Measurements from ENCODE around the gene OSTM1. TPM values are rescaled to one million over a fixed set of nuclear protein-coding genes. Genes with fewer than 3 reads are reported as not detected.

Gene OSTM1
- total RNA-seq, 1 donor, result 15.3 TPM

DNA sequence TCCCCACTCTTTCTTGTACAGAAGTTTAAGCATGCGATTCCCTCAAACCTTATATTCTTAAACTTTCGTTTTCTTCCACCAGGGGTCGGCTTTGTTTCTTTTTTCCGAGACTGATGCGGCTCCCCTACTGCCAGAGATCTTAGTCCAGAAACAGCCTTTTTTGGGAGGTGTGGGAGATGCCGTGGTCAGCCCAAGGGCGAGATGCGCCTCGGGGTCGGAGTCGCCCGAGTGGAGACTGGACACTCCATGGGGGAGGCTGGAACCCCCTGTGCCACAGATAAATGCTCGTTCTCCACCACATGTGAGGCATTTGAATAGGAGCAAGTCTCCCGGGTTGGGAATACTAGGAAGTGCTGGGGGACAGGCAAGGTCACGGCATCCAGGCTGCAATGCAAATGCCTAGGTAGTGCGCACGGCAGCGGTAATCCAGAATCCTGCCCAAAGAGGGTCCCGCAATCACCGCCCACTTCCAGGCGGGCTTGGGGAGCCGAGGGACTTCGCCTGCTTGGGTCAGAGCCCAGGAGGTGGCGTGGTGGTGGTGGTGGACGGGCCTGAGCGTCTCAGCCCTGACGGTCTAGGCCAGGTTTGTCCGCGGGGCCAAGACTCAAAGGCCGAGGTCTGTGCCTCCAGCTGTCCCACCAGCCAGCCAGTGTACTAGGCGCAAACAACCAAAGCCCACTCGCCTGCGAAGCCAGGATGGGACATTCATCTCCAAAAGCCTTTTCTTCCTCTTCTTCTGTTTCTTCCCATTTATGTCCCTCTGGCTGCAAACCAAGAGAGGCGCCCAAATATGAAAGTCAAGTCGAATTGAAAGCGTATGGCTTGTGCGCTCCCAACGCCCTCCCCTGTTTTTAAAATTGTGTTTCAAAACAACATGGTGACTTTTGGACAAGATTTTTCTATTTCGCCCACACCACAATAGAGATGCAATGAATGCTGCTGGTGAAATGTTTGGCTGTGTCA, 39.3 kb upstream of the OSTM1 start:
- Histone ChIP-seq H3K4me1 (ENCODE audit: insufficient read depth, low read length) (peaks cover 47% of the 10 kb centered on the region), H3K4me3 (ENCODE audit: low read length) (no peak overlapping the region), H3K27me3 (ENCODE audit: insufficient read depth, low read length) (peaks cover 89% of the 10 kb centered on the region), H3K9me3 (ENCODE audit: low read depth, low read length) (no peaks in the 10 kb centered on the region)

DNA sequence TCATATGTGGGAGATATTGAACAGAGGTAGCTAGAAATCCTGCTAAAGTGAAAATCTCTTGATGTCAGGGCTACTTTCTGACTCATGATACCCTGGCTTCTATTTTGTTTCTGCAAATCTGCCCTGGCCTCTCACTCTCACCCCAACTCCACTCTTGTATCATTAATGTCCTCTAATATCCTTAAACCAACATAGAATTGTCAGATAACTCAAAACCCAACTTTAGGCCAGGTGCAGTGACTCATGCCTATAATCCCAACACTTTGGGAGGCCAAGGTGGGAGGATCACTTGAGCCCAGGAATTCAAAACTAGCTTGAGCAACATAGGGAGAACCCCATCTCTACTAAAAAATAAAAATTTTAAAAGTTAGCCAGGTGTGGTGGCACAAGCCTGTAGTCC, 33.8 kb upstream of the OSTM1 start:
- Histone ChIP-seq H3K4me3 (ENCODE audit: low read length) (no peak overlapping the region), H3K27me3 (ENCODE audit: insufficient read depth, low read length) (peaks cover 40% of the 10 kb centered on the region), H3K9me3 (ENCODE audit: low read depth, low read length) (no peaks in the 10 kb centered on the region), H3K4me1 (ENCODE audit: insufficient read depth, low read length) (peaks cover 2% of the 10 kb centered on the region)

DNA sequence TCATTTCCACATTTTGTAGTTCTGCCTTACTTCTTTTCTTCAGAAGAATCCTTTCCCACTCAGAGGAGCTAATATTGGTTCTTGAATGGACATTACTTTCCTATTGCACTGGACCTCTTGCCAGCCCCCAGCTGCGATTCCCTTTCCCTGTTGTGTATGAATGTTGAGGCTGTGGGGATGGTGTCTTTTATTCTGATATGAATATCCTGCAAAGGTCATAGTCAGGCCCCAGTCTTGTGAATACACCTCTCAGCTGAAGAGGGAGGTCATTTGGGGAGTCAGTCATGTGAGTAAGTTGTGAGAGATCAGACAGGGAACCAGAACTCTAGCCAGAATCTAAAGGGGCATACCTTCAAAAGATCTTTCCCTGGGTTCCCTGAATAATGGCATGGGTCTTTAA, 32.6 kb upstream of the OSTM1 start:
- Histone ChIP-seq H3K4me3 (ENCODE audit: low read length) (no peak overlapping the region), H3K27me3 (ENCODE audit: insufficient read depth, low read length) (peaks cover 27% of the 10 kb centered on the region), H3K4me1 (ENCODE audit: insufficient read depth, low read length) (no peaks in the 10 kb centered on the region), H3K9me3 (ENCODE audit: low read depth, low read length) (no peaks in the 10 kb centered on the region)

DNA sequence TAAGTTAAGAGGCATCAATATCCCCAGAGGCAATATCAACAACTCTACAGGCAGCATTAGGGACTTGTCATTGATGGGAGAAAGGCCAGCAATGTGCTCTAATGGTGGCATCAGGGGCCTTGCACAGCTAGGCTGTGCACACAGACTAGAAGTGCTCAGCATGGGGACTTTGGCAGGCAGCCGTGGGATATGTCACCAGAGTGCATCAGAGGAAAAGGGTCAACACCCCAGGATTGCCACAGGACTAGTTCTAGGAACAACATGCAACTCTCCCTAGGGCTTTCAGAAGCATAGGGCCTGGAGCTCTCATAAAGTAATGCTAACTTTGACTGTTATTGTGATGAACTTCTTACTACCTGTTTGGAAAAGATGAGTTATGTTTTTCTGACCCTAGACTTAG, 32.2 kb upstream of the OSTM1 start:
- Histone ChIP-seq H3K9me3 (ENCODE audit: low read depth, low read length) (no peaks in the 10 kb centered on the region), H3K4me1 (ENCODE audit: insufficient read depth, low read length) (no peaks in the 10 kb centered on the region), H3K27me3 (ENCODE audit: insufficient read depth, low read length) (peaks cover 23% of the 10 kb centered on the region), H3K4me3 (ENCODE audit: low read length) (no peak overlapping the region)

DNA sequence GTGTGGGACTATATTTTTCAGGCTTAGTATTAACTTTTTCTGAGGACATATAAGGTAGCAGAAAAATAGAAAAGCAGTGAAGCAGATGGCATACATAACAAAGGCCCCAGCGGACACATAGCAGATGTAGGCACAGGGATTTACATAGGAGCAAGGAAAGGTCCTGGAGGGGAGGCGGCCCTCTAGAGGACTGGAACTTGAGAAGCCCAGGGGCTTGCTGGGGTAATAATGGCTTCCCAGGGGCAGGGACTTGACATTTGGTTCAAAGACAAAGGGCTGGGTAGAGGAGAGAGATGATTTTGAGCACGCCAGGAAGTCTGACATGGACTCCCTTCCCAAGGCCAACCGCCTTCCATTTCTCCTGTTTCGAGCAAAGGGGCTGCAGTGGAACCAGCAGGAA, 31.7 kb upstream of the OSTM1 start:
- peaks cover 19% of the 10 kb centered on the region for H3K27me3 ChIP-seq (ENCODE audit: insufficient read depth, low read length)
- H3K4me1 ChIP-seq (ENCODE audit: insufficient read depth, low read length), result no peaks in the 10 kb centered on the region
- H3K9me3 ChIP-seq (ENCODE audit: low read depth, low read length), result no peaks in the 10 kb centered on the region
- no peak overlapping the region for H3K4me3 ChIP-seq (ENCODE audit: low read length)

DNA sequence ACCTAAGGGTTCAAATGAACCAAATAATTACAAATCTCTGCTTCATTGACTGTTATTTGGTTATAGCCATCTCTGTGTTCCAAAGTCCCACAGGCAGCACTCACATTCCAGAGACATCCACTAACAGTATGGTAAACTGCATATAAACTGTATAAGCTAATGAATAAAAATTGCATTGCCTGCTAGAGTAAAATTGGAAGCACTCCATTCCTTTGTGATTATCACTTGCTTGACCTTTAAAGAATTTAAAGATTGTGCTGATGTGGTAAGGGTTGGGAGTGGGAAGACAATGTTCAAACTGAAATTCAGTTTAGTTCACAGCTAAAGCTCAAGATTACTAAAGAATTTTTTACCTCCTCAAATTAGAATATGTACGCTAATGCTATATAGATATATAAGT, 31.0 kb upstream of the OSTM1 start:
- Histone ChIP-seq H3K4me1 (ENCODE audit: insufficient read depth, low read length) (no peaks in the 10 kb centered on the region), H3K4me3 (ENCODE audit: low read length) (no peak overlapping the region), H3K9me3 (ENCODE audit: low read depth, low read length) (no peaks in the 10 kb centered on the region), H3K27me3 (ENCODE audit: insufficient read depth, low read length) (peaks cover 12% of the 10 kb centered on the region)

DNA sequence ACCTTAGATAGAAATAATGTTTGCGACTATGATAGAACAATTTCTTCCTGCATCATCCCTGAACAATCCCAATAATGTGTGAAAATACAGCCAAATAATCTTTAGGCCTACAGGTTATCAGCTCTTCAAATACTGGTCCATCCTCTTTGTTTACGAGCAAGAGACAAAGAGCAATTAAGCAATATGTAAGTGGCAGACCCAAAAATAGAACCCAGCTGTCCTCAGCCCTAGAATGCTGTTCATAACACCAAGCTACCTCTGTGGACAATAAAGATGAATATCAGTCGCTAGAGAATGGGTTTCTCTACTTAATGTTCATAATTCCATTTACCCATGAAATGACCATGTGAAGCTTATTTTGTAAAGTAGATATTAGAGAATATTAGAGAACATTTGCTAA, 28.4 kb upstream of the OSTM1 start:
- Histone ChIP-seq H3K27me3 (ENCODE audit: insufficient read depth, low read length) (peaks cover 11% of the 10 kb centered on the region), H3K4me3 (ENCODE audit: low read length) (no peak overlapping the region), H3K4me1 (ENCODE audit: insufficient read depth, low read length) (no peaks in the 10 kb centered on the region), H3K9me3 (ENCODE audit: low read depth, low read length) (no peaks in the 10 kb centered on the region)

DNA sequence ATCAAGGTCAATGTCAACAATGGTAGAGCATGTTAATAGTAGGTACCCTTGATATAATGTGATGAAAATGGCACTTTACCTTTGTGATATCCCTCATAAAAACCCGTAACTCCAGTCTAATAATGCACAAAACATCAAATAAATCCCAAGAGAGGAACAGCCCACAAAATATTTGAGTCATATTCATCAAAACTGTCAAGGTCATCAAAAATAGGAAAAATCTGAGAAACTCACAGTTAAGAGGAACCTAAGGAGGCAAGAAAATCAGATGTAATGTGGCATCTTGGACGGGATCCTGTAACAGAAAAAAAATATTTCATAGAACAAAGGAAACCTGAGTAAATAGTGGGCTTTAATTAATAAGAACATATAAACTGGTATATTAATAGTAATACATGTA, 25.5 kb upstream of the OSTM1 start:
- Histone ChIP-seq H3K4me3 (ENCODE audit: low read length) (no peak overlapping the region), H3K9me3 (ENCODE audit: low read depth, low read length) (no peaks in the 10 kb centered on the region), H3K27me3 (ENCODE audit: insufficient read depth, low read length) (peaks cover 17% of the 10 kb centered on the region), H3K4me1 (ENCODE audit: insufficient read depth, low read length) (no peaks in the 10 kb centered on the region)

DNA sequence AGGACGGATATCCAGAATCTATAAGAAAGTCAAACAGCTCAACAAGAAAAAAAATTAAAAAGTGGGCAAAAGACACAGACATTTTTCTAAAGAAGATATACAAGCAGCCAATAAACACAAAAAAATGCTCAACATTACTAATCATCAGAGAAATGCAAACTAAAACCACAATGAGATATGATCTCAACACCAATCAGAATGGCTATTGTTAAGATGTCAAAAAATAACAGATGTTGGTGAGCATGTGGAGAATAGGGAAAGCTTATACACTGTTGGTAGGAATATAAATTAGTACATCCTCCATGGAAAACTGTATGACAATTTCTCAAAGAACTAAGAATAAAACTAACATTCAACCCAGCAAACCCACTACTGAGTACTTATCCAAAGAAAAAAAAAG, 23.3 kb upstream of the OSTM1 start:
- no peaks in the 10 kb centered on the region for H3K4me1 ChIP-seq (ENCODE audit: insufficient read depth, low read length)
- H3K4me3 ChIP-seq (ENCODE audit: low read length), result no peak overlapping the region
- H3K9me3 ChIP-seq (ENCODE audit: low read depth, low read length), result no peaks in the 10 kb centered on the region
- H3K27me3 ChIP-seq (ENCODE audit: insufficient read depth, low read length), result peaks cover 20% of the 10 kb centered on the region

DNA sequence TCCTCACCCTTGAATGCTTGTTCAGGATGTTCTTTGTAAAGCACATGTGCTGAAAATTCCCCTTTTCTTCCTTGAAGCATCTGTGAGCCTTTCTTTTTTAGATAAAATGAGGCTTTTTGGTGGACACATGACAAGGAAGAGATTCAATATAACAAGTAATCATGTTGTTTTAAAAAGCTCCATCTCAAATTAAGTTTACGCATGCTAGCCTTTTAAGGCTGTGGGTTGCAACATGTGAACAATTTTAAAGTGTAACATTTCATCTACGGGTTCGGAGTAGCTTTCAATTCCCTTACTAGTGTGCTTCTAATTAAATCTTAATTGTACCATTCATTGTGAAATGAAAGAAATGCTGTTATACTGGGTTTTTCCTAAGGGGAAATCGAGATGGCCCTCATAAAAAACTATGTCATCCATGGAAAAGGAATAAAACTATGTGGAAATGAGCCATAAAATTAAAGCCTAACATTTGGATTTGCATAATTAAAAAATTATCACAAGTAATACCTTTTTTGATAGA, 19.3 kb upstream of the OSTM1 start:
- Histone ChIP-seq H3K4me3 (ENCODE audit: low read length) (no peak overlapping the region), H3K4me1 (ENCODE audit: insufficient read depth, low read length) (no peaks in the 10 kb centered on the region), H3K27me3 (ENCODE audit: insufficient read depth, low read length) (peaks cover 11% of the 10 kb centered on the region), H3K9me3 (ENCODE audit: low read depth, low read length) (no peaks in the 10 kb centered on the region)

DNA sequence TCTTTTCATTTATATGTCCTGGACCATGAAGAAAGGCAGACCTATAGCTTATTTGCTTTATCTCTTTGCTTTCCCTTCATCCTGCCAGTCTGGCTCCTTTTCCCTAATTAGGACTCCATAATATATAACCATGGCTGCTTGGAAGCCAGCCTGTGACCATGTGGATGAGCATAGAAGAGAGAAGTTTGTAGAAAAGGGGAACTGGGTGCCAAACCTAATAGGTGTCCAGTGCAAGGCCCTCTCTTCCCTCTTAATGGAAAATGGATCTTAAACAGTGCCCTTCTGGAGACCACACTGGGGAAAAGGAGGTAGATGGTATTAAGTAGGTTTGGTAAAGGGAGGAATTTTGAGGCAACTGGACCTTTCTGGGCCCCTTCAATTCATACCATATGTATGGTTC, 16.7 kb upstream of the OSTM1 start:
- Histone ChIP-seq H3K27me3 (ENCODE audit: insufficient read depth, low read length) (peaks cover 17% of the 10 kb centered on the region), H3K4me1 (ENCODE audit: insufficient read depth, low read length) (no peaks in the 10 kb centered on the region), H3K4me3 (ENCODE audit: low read length) (no peak overlapping the region), H3K9me3 (ENCODE audit: low read depth, low read length) (no peaks in the 10 kb centered on the region)

DNA sequence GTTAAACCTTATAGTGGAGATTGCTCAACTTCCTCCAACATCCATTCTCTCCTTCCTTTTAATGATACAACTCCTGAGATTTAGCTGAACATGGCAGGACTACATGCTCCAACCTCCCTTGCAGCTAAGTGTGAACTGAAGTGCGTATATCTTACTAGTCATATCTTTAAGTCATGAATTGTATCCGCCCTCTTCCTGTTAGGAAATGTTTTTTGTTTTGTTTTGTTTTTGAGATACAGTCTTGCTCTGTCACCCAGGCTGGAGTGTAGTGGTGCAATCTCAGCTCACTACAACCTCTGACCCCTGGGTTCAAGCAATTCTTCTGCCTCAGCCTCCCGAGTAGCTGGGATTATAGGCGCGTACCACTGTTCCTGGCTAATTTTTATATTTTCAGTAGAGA, 8.8 kb upstream of the OSTM1 start:
- no peak overlapping the region for H3K4me3 ChIP-seq (ENCODE audit: low read length)
- H3K9me3 ChIP-seq (ENCODE audit: low read depth, low read length), result no peaks in the 10 kb centered on the region
- H3K27me3 ChIP-seq (ENCODE audit: insufficient read depth, low read length), result peaks cover 30% of the 10 kb centered on the region
- peaks cover 6% of the 10 kb centered on the region for H3K4me1 ChIP-seq (ENCODE audit: insufficient read depth, low read length)

DNA sequence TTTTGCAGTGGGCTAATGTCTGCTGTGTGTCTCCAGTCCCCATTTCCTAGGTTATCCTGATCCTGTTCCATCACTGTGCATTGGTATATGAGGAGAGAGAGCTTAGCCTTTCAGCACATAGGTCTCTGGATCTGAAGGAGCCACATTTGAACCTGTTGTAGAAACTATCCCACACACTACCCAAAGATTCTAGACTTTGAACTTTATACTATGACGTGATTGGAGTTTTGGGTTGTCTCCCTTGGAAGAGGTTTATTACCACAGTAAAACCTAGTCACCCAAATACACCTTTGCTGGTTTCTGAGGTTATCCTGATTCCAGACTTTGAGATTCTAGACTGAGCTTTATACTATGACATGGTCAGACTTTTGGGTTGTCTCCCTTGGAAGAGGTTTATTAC, 8.0 kb upstream of the OSTM1 start:
- Histone ChIP-seq H3K4me1 (ENCODE audit: insufficient read depth, low read length) (peaks cover 6% of the 10 kb centered on the region), H3K9me3 (ENCODE audit: low read depth, low read length) (no peaks in the 10 kb centered on the region), H3K4me3 (ENCODE audit: low read length) (no peak overlapping the region), H3K27me3 (ENCODE audit: insufficient read depth, low read length) (peaks cover 30% of the 10 kb centered on the region)

DNA sequence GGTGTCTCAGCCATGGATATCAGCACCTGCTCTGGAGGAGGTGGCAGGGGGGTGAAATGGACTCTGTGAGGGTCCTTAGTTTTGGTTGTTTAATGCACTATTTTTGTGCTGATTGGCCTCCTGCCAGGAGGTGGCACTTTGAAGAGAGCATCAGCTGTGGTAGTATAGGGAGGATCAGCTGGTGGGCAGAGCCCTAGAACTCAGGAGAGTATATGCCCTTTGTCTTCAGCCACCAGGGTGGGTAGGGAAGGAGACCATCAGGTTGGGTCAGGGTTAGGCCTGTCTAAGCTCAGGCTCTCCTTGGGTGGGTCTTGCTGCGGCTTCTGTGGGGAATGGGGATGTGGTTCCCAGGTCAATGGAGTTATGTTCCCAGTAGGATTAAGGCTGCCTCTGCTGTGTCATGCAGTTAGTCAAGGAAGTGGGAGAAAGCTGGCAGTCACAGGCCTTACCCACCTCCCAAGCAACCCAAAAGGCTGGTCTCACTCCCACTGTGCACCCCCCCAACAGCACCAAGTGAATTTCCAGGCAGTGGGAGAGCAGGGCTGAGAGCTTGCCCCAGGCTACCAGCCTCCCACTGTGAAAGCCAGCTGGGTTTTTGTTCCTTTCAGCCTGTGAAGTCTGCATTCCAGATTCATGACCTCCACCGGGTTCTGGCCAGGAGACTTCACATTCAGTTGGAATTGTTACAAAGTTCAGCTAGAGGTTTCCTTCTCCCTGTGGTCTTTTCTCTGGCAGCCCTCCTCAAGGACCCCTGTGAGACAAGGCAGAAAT, 5.7 kb upstream of the OSTM1 start:
- peaks cover 17% of the 10 kb centered on the region for H3K27me3 ChIP-seq (ENCODE audit: insufficient read depth, low read length)
- no peak overlapping the region for H3K4me3 ChIP-seq (ENCODE audit: low read length)
- peaks cover 10% of the 10 kb centered on the region for H3K4me1 ChIP-seq (ENCODE audit: insufficient read depth, low read length)
- H3K9me3 ChIP-seq (ENCODE audit: low read depth, low read length), result no peaks in the 10 kb centered on the region

DNA sequence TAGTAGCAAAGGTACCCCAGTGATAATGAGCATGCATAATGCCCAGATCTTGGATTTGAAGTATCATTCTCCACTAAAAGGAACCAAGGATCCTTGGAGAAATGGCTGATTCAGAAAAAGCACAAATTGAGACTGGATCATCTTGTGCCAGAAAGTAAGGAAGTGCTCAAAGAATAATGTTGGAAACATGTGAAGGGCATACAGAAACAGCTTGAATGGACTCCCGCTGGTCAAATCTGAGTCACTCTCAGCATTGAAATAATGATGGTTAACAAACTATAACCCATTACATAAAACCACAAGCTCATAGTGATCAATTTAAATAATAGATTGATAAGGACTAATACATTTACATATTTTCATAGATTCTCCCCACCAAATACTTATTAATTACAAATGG, 3.6 kb upstream of the OSTM1 start:
- Histone ChIP-seq H3K4me3 (ENCODE audit: low read length) (no peak overlapping the region), H3K9me3 (ENCODE audit: low read depth, low read length) (no peaks in the 10 kb centered on the region), H3K27me3 (ENCODE audit: insufficient read depth, low read length) (peaks cover 17% of the 10 kb centered on the region), H3K4me1 (ENCODE audit: insufficient read depth, low read length) (peaks cover 21% of the 10 kb centered on the region)
